COR-L47 (cell line): ENCODE data around the gene PDK4.
"Not testable (repeated sequence)": the region's sequence is repeated elsewhere in the genome, so short reads cannot be mapped to it uniquely, and the experiment has no call there.

ENCODE experiments used
- DNase-seq: peaks from one replicate; lab custom pipeline; 2025; lab: John Stamatoyannopoulos, UW

Gene PDK4

GRCh38 chr7:95604811-95605210 lies 8.5 kb upstream of the PDK4 start:
- DNase-seq: not testable (repeated sequence)

- DNase-seq: not testable (repeated sequence)
These were observed 8.1 kb upstream of the PDK4 start for GRCh38 chr7:95604397-95604796.

- no peak for DNase-seq
These were observed 6.1 kb upstream of the PDK4 start for GRCh38 chr7:95602421-95602820.

- no peak for DNase-seq
These were observed 5.0 kb upstream of the PDK4 start for GRCh38 chr7:95601316-95601715.

- no peak for DNase-seq
These were observed 2.8 kb upstream of the PDK4 start for GRCh38 chr7:95599069-95599468.

GRCh38 chr7:95598511-95598910 lies 2.2 kb upstream of the PDK4 start:
- no peak for DNase-seq

GRCh38 chr7:95595746-95596197 lies 544 bp downstream of the PDK4 start:
- DNase-seq: no peak

- no peak for DNase-seq
These were observed 2.1 kb downstream of the PDK4 start for GRCh38 chr7:95594185-95594584.

GRCh38 chr7:95593343-95593742 lies 3.0 kb downstream of the PDK4 start:
- DNase-seq: no peak

GRCh38 chr7:95592570-95592969 lies 3.7 kb downstream of the PDK4 start:
- no peak for DNase-seq

GRCh38 chr7:95590387-95591248 lies 5.7 kb downstream of the PDK4 start:
- no peak for DNase-seq

- DNase-seq: no peak
These were observed 6.5 kb downstream of the PDK4 start for GRCh38 chr7:95589766-95590165.

- no peak for DNase-seq
These were observed 7.3 kb downstream of the PDK4 start for GRCh38 chr7:95589031-95589430.

- no peak for DNase-seq
These were observed 9.4 kb downstream of the PDK4 start for GRCh38 chr7:95586951-95587301.

- DNase-seq: no peak
These were observed 10.9 kb downstream of the PDK4 start for GRCh38 chr7:95585426-95585789.

- no peak for DNase-seq
These were observed 11.4 kb downstream of the PDK4 start for GRCh38 chr7:95584769-95585425.

GRCh38 chr7:95583834-95584621 lies 12.3 kb downstream of the PDK4 start:
- no peak for DNase-seq

GRCh38 chr7:95582578-95583293 lies 13.6 kb downstream of the PDK4 start:
- DNase-seq: no peak

- DNase-seq: no peak
These were observed 14.8 kb downstream of the PDK4 start for GRCh38 chr7:95581467-95581866.

GRCh38 chr7:95579318-95579717 lies 17.0 kb downstream of the PDK4 start:
- no peak for DNase-seq

- no peak for DNase-seq
These were observed 17.9 kb downstream of the PDK4 start for GRCh38 chr7:95578299-95578855.

GRCh38 chr7:95577137-95577536 lies 19.2 kb downstream of the PDK4 start:
- DNase-seq: no peak
